SK-N-SH (cell line): ENCODE results near the gene MTF2. TPM values are rescaled to one million over a fixed set of nuclear protein-coding genes. Genes with fewer than 3 reads are reported as not detected.
A peak's percentile ranks its signal among the peaks of the same experiment; 100 is the strongest.

ENCODE experiments used
- CTCF ChIA-PET: fragments of 300-600, 350-600 bp; formaldehyde crosslinking; extraction: SDS; loops from one replicate; lab custom pipeline; 2021; lab: Yijun Ruan, JAX
- POLR2A ChIA-PET: fragments of 350-600 bp; sonication (Branson Sonifier 250); formaldehyde crosslinking; extraction: SDS; loops from one replicate; lab custom pipeline; 2020; ENCODE audit warnings: antibody characterized with exemption, inconsistent platforms; lab: Yijun Ruan, JAX
- DNase-seq: peaks from one replicate; pipeline ENCODE4 v3.0.0; 2012
- H2AFZ ChIP-seq: fragments of 200-600 bp; sonication (generic); 2 replicates; pipeline ENCODE4 v1.8.1; 2016; ENCODE audit warnings: antibody characterized with exemption, mild to moderate bottlenecking, low read depth
- H3F3A ChIP-seq: fragments of 200-600 bp; sonication (generic); replicated peaks from 2 replicates; pipeline ENCODE3; 2016; ENCODE audit warnings: antibody characterized with exemption, mild to moderate bottlenecking; ENCODE audit not compliant: insufficient read depth
- H3K27ac ChIP-seq, 2 experiments: fragments of 200-500 bp in 1 of 2; fragments of 200-600 bp in 1 of 2; sonication (Bioruptor generic) in 1 of 2; sonication (generic), shearing (Covaris generic) in 1 of 2; 2 replicates each; pipeline versions ENCODE4 v1.5.1 to v1.6.1; 2014 to 2016; ENCODE audit warnings: low read depth in 2 of 2, inconsistent platforms in 1 of 2, low read length in 1 of 2, mild to moderate bottlenecking in 1 of 2, mixed read lengths in 1 of 2
- H3K27me3 ChIP-seq: fragments of 200-600 bp; sonication (generic), shearing (Covaris generic); 2 replicates; pipeline ENCODE4 v1.6.1; 2016; ENCODE audit warnings: mixed run types; ENCODE audit not compliant: insufficient read depth
- H3K36me3 ChIP-seq, 2 experiments: fragments of 200-500 bp in 1 of 2; fragments of 200-600 bp in 1 of 2; sonication (Bioruptor generic) in 1 of 2; sonication (generic) in 1 of 2; replicated peaks in 1 of 2; 2 replicates each; pipeline versions ENCODE3 to v1.5.1; 2014 to 2016; ENCODE audit warnings: low read length in 1 of 2, mild to moderate bottlenecking in 1 of 2; ENCODE audit not compliant: insufficient read depth in 2 of 2, control insufficient read depth in 1 of 2
- H3K4me1 ChIP-seq, 2 experiments: fragments of 200-500 bp in 1 of 2; fragments of 200-600 bp in 1 of 2; sonication (Bioruptor generic) in 1 of 2; sonication (generic), shearing (Covaris generic) in 1 of 2; 2 replicates each; pipeline versions ENCODE4 v1.5.1 to v1.6.1; 2014 to 2016; ENCODE audit warnings: low read depth in 1 of 2, low read length in 1 of 2, mixed run types in 1 of 2; ENCODE audit not compliant: insufficient read depth in 2 of 2, control insufficient read depth in 1 of 2
- H3K4me2 ChIP-seq: fragments of 200-600 bp; sonication (generic), shearing (Covaris generic); 2 replicates; pipeline ENCODE4 v1.6.1; 2017; ENCODE audit warnings: mixed run types
- H3K4me3 ChIP-seq, 2 experiments: fragments of 200-500 bp in 1 of 2; fragments of 200-600 bp in 1 of 2; sonication (Bioruptor generic) in 1 of 2; sonication (generic), shearing (Covaris generic) in 1 of 2; 2 replicates each; pipeline versions ENCODE4 v1.5.1 to v1.8.1; 2014 to 2016; ENCODE audit warnings: low read depth in 2 of 2, inconsistent platforms in 1 of 2, low read length in 1 of 2, mild to moderate bottlenecking in 1 of 2, mixed read lengths in 1 of 2, moderate library complexity in 1 of 2
- H3K79me2 ChIP-seq: fragments of 200-600 bp; sonication (generic); 2 replicates; pipeline ENCODE4 v1.8.1; 2017; ENCODE audit warnings: mild to moderate bottlenecking; ENCODE audit not compliant: insufficient read depth
- H3K9ac ChIP-seq: fragments of 200-600 bp; sonication (generic); 2 replicates; pipeline ENCODE4 v1.6.1; 2017; ENCODE audit warnings: mixed run types
- H3K9me2 ChIP-seq: fragments of 200-600 bp; sonication (generic); 2 replicates; pipeline ENCODE4 v1.6.1; 2017; ENCODE audit warnings: mixed run types
- H3K9me3 ChIP-seq: fragments of 200-600 bp; sonication (generic); 2 replicates; pipeline ENCODE4 v1.6.1; 2017; ENCODE audit warnings: mixed run types, mild to moderate bottlenecking, moderate library complexity
- H4K20me1 ChIP-seq: fragments of 200-600 bp; sonication (generic); 2 replicates; pipeline ENCODE4 v1.6.1; 2017; ENCODE audit warnings: mild to moderate bottlenecking, mixed run types; ENCODE audit not compliant: insufficient read depth
- ELF1 ChIP-seq: IDR thresholded peaks from 2 replicates; pipeline ENCODE4 v1.4.0; 2012
- MEF2A ChIP-seq: IDR thresholded peaks from 2 replicates; pipeline ENCODE4 v1.4.0; 2012; ENCODE audit warnings: low read depth, borderline replicate concordance
- TCF12 ChIP-seq: IDR thresholded peaks from 2 replicates; pipeline ENCODE4 v1.4.0; 2012
- WGBS: methylation state at CpG from one replicate; pipeline ENCODE4 v1.1.6; 2017; ENCODE audit warnings: low lambda C conversion rate; 5-methylcytosine and 5-hydroxymethylcytosine counted together
- polyA plus RNA-seq, 3 experiments: library from polyadenylated mRNA; depleted of rRNA; stranded (reverse); fragments of >200 nt; gene quantifications; 2 replicates each; pipeline ENCODE4 v1.2.3, GENCODE V29; 2012
- TF ChIP-seq, protein P1 (sequence below): fragments of 150-350 bp; IDR thresholded peaks from 2 replicates; pipeline ENCODE4 v1.6.1; 2016; ENCODE audit warnings: mild to moderate bottlenecking, low read depth, low read length
- TF ChIP-seq, protein P2 (sequence below): IDR thresholded peaks from 2 replicates; pipeline ENCODE4 v1.6.1; 2012; ENCODE audit warnings: mild to moderate bottlenecking, low read depth, low read length, moderate library complexity

The MTF2 gene
- polyA plus RNA-seq, 1 of the 3 experiments (the other 2 are of a cell fraction) = 11.9 TPM

DNA sequence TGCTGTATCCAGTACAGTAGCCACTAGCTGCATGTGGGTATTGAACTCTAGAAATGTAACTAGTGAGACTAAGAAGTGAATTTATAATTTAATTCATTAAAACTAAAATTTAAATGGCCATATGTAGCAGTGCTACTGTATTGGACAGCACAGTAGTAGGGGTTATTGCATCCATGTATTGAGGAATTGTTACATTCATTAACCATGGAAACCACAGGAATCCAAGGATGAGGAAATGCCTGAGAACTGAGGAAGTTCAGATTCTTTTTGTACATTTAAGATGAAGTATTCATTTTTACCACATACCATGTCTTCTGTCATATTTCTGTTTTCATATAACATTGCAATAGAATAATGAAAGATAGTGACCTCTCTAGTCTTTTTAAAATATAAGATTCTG is 2.6 kb downstream of the MTF2 start:
- H3K79me2 ChIP-seq = peaks cover 76% of the 10 kb centered on the region
- H3K4me3 ChIP-seq = peak overlapping the region; percentile 86 to 87; a peak in 2 of 4 replicates
- peak overlapping the region; percentile 29 to 78; a peak in 3 of 4 replicates for H3K27ac ChIP-seq

DNA sequence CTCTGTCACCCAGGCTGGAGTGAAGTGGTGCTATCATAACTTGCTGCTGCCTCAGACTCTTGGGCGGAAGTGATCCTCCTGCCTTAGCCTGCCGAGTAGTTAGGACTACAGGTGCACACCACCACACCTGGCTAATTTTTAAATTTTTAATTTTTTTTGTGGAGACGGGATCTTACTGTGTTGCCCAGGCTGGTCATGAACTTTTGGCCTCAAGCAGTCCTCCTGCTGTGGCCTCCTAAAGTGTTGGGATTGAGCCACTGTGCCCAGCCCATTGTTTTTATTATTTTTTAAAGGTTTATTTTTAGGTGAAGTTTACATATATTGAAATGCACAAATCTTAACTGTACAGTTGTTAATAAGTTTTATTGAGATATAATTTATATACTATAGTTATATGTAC is 3.2 kb downstream of the MTF2 start:
- WGBS = 94% methylated on average over 3 of the region's 3 CpGs
- Histone ChIP-seq H3K79me2 (peaks cover 82% of the 10 kb centered on the region), H2AFZ (no peak overlapping the region), H3F3A (peaks cover 29% of the 10 kb centered on the region), H3K27ac (peak overlapping the region; percentile 29 to 78; a peak in 3 of 4 replicates), H4K20me1 (peaks cover 28% of the 10 kb centered on the region), H3K9me3 (peaks cover 6% of the 10 kb centered on the region; the same call in 1 of the 2 replicates), H3K27me3 (no peaks in the 10 kb centered on the region), H3K4me1 (peaks cover 0 to 6% of the 10 kb centered on the region in 2 experiments; a peak in 2 of 4 replicates), H3K4me3 (no peak overlapping the region; a peak in 1 of 4 replicates), H3K9ac (no peak overlapping the region), H3K4me2 (peak overlapping the region; percentile 75), H3K36me3 (peaks cover 3 to 31% of the 10 kb centered on the region in 2 experiments), H3K9me2 (no peaks in the 10 kb centered on the region)
- no peak for TF ChIP-seq ELF1
- ChIA-PET CTCF (no interaction called here), POLR2A (no interaction called here)
- no peak for DNase-seq

More for the DNA sequence above, 2.6 kb downstream of the MTF2 start:
- peak overlapping the region; percentile 96 for H3K9ac ChIP-seq
- POLR2A ChIA-PET = no interaction called here
- H3K36me3 ChIP-seq = peaks cover 3 to 29% of the 10 kb centered on the region in 2 experiments
- DNase-seq = no peak
- H3K27me3 ChIP-seq = no peaks in the 10 kb centered on the region
- H3K4me2 ChIP-seq = peak overlapping the region; percentile 75
- H3F3A ChIP-seq = peaks cover 29% of the 10 kb centered on the region
- peaks cover 0 to 6% of the 10 kb centered on the region in 2 experiments; a peak in 2 of 4 replicates for H3K4me1 ChIP-seq
- H4K20me1 ChIP-seq = peaks cover 24% of the 10 kb centered on the region
- TF ChIP-seq MEF2A (no peak), ELF1 (peak; percentile 26; the same call in 1 of the 2 replicates), TCF12 (peak; percentile 34; the same call in 1 of the 2 replicates)
- TF ChIP-seq, protein P1, sequence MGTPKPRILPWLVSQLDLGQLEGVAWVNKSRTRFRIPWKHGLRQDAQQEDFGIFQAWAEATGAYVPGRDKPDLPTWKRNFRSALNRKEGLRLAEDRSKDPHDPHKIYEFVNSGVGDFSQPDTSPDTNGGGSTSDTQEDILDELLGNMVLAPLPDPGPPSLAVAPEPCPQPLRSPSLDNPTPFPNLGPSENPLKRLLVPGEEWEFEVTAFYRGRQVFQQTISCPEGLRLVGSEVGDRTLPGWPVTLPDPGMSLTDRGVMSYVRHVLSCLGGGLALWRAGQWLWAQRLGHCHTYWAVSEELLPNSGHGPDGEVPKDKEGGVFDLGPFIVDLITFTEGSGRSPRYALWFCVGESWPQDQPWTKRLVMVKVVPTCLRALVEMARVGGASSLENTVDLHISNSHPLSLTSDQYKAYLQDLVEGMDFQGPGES = no peak
- TF ChIP-seq, protein P2, sequence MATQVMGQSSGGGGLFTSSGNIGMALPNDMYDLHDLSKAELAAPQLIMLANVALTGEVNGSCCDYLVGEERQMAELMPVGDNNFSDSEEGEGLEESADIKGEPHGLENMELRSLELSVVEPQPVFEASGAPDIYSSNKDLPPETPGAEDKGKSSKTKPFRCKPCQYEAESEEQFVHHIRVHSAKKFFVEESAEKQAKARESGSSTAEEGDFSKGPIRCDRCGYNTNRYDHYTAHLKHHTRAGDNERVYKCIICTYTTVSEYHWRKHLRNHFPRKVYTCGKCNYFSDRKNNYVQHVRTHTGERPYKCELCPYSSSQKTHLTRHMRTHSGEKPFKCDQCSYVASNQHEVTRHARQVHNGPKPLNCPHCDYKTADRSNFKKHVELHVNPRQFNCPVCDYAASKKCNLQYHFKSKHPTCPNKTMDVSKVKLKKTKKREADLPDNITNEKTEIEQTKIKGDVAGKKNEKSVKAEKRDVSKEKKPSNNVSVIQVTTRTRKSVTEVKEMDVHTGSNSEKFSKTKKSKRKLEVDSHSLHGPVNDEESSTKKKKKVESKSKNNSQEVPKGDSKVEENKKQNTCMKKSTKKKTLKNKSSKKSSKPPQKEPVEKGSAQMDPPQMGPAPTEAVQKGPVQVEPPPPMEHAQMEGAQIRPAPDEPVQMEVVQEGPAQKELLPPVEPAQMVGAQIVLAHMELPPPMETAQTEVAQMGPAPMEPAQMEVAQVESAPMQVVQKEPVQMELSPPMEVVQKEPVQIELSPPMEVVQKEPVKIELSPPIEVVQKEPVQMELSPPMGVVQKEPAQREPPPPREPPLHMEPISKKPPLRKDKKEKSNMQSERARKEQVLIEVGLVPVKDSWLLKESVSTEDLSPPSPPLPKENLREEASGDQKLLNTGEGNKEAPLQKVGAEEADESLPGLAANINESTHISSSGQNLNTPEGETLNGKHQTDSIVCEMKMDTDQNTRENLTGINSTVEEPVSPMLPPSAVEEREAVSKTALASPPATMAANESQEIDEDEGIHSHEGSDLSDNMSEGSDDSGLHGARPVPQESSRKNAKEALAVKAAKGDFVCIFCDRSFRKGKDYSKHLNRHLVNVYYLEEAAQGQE = no peak
- TF ChIP-seq, all 33 proteins: peak for 2
- peaks cover 6% of the 10 kb centered on the region; the same call in 1 of the 2 replicates for H3K9me3 ChIP-seq
- H2AFZ ChIP-seq = no peak overlapping the region
- CTCF ChIA-PET = interaction anchor here (1.3 kb wide), 1 partner anchor 21 kb away, joined by 3 read pairs; no protein-coding TSS in a partner anchor
- H3K9me2 ChIP-seq = no peaks in the 10 kb centered on the region
